Smooth muscle cell (in vitro differentiated cells): ENCODE data around the gene MRC2. TPM values are rescaled to one million over a fixed set of nuclear protein-coding genes. Genes with fewer than 3 reads are reported as not detected.

Experiments
- DNase-seq: peaks from one replicate; lab custom pipeline; 2025; ENCODE audit not compliant: unreplicated experiment; lab: John Stamatoyannopoulos, UW
- H2AFZ ChIP-seq: fragments of 200-600 bp; sonication (generic); 2 replicates; pipeline ENCODE4 v1.6.0; 2016; ENCODE audit warnings: antibody characterized with exemption, low read depth, mild to moderate bottlenecking
- H3F3A ChIP-seq: fragments of 200-600 bp; sonication (generic); 2 replicates; pipeline ENCODE4 v1.6.0; 2017; ENCODE audit warnings: antibody characterized with exemption, low read depth
- H3K27ac ChIP-seq: fragments of 200-600 bp; sonication (generic); 2 replicates; pipeline ENCODE4 v1.5.1; 2016; ENCODE audit warnings: low read depth, mild to moderate bottlenecking
- H3K27me3 ChIP-seq: fragments of 200-600 bp; sonication (generic); 2 replicates; pipeline ENCODE4 v1.6.1; 2016; ENCODE audit warnings: low read depth, mild to moderate bottlenecking
- H3K36me3 ChIP-seq: fragments of 200-600 bp; sonication (generic); 2 replicates; pipeline ENCODE4 v1.5.1; 2016; ENCODE audit warnings: low read depth
- H3K4me1 ChIP-seq: fragments of 200-600 bp; sonication (generic); 2 replicates; pipeline ENCODE4 v1.5.1; 2016; ENCODE audit warnings: low read depth
- H3K4me2 ChIP-seq: fragments of 200-600 bp; sonication (generic); 2 replicates; pipeline ENCODE4 v1.6.0; 2016; ENCODE audit warnings: mild to moderate bottlenecking
- H3K4me3 ChIP-seq: fragments of 200-600 bp; sonication (generic); 2 replicates; pipeline ENCODE4 v1.5.1; 2016; ENCODE audit warnings: mild to moderate bottlenecking
- H3K79me2 ChIP-seq: fragments of 200-600 bp; sonication (generic); 2 replicates; pipeline ENCODE4 v1.6.0; 2016; ENCODE audit warnings: low read depth, mild to moderate bottlenecking
- H3K9ac ChIP-seq: fragments of 200-600 bp; sonication (generic); 2 replicates; pipeline ENCODE4 v1.6.0; 2016; ENCODE audit warnings: low read depth
- H3K9me3 ChIP-seq: fragments of 200-600 bp; sonication (generic); replicated peaks from 2 replicates; pipeline ENCODE4 v1.5.1; 2016; ENCODE audit warnings: low read depth
- H4K20me1 ChIP-seq: fragments of 200-600 bp; sonication (generic); 2 replicates; pipeline ENCODE4 v1.6.0; 2016; ENCODE audit warnings: low read depth
- CTCF ChIP-seq: fragments of 200-600 bp; sonication (generic); IDR thresholded peaks from 2 replicates; pipeline ENCODE4 v1.5.1; 2017; ENCODE audit warnings: borderline replicate concordance, mild to moderate bottlenecking, antibody characterized with exemption; ENCODE audit not compliant: insufficient read depth, poor library complexity, severe bottlenecking
- WGBS: methylation state at CpG from one replicate; pipeline ENCODE4 v1.1.7; 2016; ENCODE audit warnings: low lambda C conversion rate; 5-methylcytosine and 5-hydroxymethylcytosine counted together
- polyA plus RNA-seq: library from polyadenylated mRNA; unstranded; fragments of >200 nt; fragmentation: Nextera tagmentation; extraction: Ambion mirVana; gene quantifications from 2 replicates; pipeline ENCODE4 v1.2.1, GENCODE V29; 2016
- total RNA-seq: library from RNA; depleted of rRNA; stranded (reverse); fragments of >200 nt; gene quantifications from 2 replicates; pipeline ENCODE4 v1.2.3, GENCODE V29; 2014

Gene MRC2
- total and polyA plus RNA-seq, 2 experiments from 2014 or later = 177 to 489 TPM

- no peak overlapping the region for H3K4me2 ChIP-seq
- WGBS = 87% methylated on average over 24 of the region's 24 CpGs
- no peak overlapping the region for H3K9ac ChIP-seq
- H3K9me3 ChIP-seq = no peaks in the 10 kb centered on the region
- TF ChIP-seq CTCF = no peak
- peaks cover 4% of the 10 kb centered on the region for H3F3A ChIP-seq
- H3K4me1 ChIP-seq = no peaks in the 10 kb centered on the region
- peaks cover 96% of the 10 kb centered on the region for H4K20me1 ChIP-seq
- H3K27me3 ChIP-seq = no peaks in the 10 kb centered on the region
- H3K27ac ChIP-seq = no peak overlapping the region
- H3K36me3 ChIP-seq = no peaks in the 10 kb centered on the region
- no peak overlapping the region for H3K4me3 ChIP-seq
- peaks cover 15% of the 10 kb centered on the region for H3K79me2 ChIP-seq
- DNase-seq = no peak
- H2AFZ ChIP-seq = no peak overlapping the region
These were observed 42.8 kb downstream of the MRC2 start for GRCh38 chr17:62670202-62670821.

GRCh38 chr17:62671553-62671952, 44.1 kb downstream of the MRC2 start:
- WGBS = 92% methylated on average over 14 of the region's 14 CpGs
- Histone ChIP-seq H3K79me2 (peaks cover 4% of the 10 kb centered on the region), H3K9ac (no peak overlapping the region), H2AFZ (no peak overlapping the region), H3K4me2 (no peak overlapping the region), H3K9me3 (no peaks in the 10 kb centered on the region), H3K36me3 (peaks cover 5% of the 10 kb centered on the region), H3K27ac (no peak overlapping the region), H3K4me3 (no peak overlapping the region), H3K4me1 (no peaks in the 10 kb centered on the region), H3K27me3 (no peaks in the 10 kb centered on the region), H3F3A (peaks cover 4% of the 10 kb centered on the region), H4K20me1 (peaks cover 95% of the 10 kb centered on the region)
- no peak for TF ChIP-seq CTCF
- no peak for DNase-seq

GRCh38 chr17:62672957-62673356, 45.5 kb downstream of the MRC2 start:
- Histone ChIP-seq H3K9ac (no peak overlapping the region), H3K4me3 (no peak overlapping the region), H3K36me3 (peaks cover 14% of the 10 kb centered on the region), H3K27ac (no peak overlapping the region), H4K20me1 (peaks cover 89% of the 10 kb centered on the region), H3K27me3 (no peaks in the 10 kb centered on the region), H3F3A (peaks cover 4% of the 10 kb centered on the region), H2AFZ (no peak overlapping the region), H3K79me2 (peaks cover 4% of the 10 kb centered on the region), H3K4me2 (no peak overlapping the region), H3K4me1 (no peaks in the 10 kb centered on the region), H3K9me3 (no peaks in the 10 kb centered on the region)
- no peak for DNase-seq
- WGBS = 96% methylated on average over 4 of the region's 4 CpGs
- no peak for TF ChIP-seq CTCF

GRCh38 chr17:62673614-62674362, 46.3 kb downstream of the MRC2 start:
- Histone ChIP-seq H3K9me3 (no peaks in the 10 kb centered on the region), H3K9ac (no peak overlapping the region), H3F3A (peaks cover 4% of the 10 kb centered on the region), H3K27ac (no peak overlapping the region), H3K36me3 (peaks cover 14% of the 10 kb centered on the region), H3K4me3 (no peak overlapping the region), H3K4me1 (no peaks in the 10 kb centered on the region), H3K79me2 (peaks cover 4% of the 10 kb centered on the region), H4K20me1 (peaks cover 81% of the 10 kb centered on the region), H3K4me2 (no peak overlapping the region), H3K27me3 (no peaks in the 10 kb centered on the region), H2AFZ (no peak overlapping the region)
- WGBS = 92% methylated on average over 20 of the region's 20 CpGs
- no peak for DNase-seq
- no peak for TF ChIP-seq CTCF
